Activated CD8-positive, alpha-beta memory T cell treated with anti-CD3 and anti-CD28 coated beads, Interleukin-2, amount 50 U/mL, for 4 hours (primary cell): Measurements from ENCODE around the gene IZUMO2.

Experiments
- DNase-seq: peaks from one replicate; pipeline ENCODE4 v3.0.0-alpha.2; 2020

The IZUMO2 gene

DNA sequence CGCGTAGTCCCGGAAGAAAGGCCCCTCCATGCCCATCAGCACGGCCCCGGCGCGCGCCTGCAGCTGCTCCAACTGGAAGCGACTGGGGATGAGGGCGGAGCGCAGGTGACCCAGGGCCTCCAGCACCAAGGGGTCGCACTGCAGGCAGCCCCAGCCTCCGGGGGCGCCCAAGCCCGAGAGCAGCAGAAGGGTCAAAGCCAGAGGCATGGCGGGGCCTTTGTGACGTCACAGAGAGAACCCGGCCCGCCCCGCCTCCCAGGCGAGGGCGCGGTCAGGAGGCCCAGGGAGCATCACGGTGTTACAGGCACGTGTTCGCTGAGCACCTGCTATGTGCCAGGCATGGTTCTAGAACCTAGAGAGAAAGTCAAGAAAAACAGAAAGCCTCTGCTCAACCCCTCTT, at the start of gene IZUMO2:
Gene IZUMO2, minus strand, starts transcription at position 294 of the 400 bp plus-strand sequence. Its CDS starts 87 bp downstream, at position 207.
- DNase-seq, result no peak

GRCh38 chr19:50210425-50210824, 47.3 kb upstream of the IZUMO2 start:
- no peak for DNase-seq

GRCh38 chr19:50209131-50209530, 46.0 kb upstream of the IZUMO2 start:
- DNase-seq, result no peak

- no peak for DNase-seq
These were observed 44.6 kb upstream of the IZUMO2 start for GRCh38 chr19:50207730-50208129.

DNA sequence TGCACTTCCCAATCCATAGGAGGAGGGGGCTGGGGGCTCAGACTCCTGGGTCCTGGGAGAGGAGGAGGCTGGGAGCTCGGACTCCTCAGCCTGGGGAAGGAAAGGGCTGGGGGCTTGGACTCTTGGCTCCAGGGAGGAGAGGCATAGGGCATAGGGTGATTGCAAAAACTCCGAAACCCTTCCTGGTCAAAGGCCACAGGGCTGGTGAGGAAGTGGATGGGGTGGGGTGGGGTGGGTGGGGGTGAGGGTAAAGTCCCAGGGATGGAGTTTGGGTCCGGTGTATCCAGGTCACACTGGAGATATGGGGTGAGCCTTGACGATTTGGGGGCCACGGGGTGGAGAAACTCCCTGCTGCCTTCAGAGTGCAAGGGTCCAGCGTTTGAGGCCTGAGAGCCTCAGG, 43.1 kb upstream of the IZUMO2 start:
- DNase-seq, result no peak

DNA sequence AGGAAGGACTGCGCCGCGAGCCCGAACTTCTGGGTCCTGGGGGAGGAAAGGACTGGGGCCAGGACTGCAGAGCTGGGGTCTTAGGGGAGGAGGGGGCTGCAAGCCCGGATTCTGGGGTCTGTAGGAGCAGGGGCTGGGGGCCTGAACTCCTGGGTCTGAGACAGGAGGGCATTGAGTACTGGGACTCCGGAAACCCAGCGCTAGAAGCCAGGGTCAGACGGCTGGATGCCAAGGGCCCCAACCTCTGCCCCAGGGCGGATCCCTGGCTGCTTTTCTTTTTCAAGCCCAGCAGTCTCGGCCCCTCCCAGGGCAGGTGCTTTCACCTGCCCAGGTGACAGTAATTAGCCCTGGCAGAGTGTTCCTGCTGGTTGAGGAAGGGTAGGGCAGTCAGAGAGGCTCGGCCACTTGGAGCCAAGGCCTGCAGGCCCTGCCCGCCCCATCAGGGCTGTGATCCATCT, 42.6 kb upstream of the IZUMO2 start:
- DNase-seq, result no peak

- DNase-seq, result no peak
These were observed 42.0 kb upstream of the IZUMO2 start for GRCh38 chr19:50204811-50205675.

GRCh38 chr19:50204081-50204428, 41.0 kb upstream of the IZUMO2 start:
- DNase-seq, result no peak

DNA sequence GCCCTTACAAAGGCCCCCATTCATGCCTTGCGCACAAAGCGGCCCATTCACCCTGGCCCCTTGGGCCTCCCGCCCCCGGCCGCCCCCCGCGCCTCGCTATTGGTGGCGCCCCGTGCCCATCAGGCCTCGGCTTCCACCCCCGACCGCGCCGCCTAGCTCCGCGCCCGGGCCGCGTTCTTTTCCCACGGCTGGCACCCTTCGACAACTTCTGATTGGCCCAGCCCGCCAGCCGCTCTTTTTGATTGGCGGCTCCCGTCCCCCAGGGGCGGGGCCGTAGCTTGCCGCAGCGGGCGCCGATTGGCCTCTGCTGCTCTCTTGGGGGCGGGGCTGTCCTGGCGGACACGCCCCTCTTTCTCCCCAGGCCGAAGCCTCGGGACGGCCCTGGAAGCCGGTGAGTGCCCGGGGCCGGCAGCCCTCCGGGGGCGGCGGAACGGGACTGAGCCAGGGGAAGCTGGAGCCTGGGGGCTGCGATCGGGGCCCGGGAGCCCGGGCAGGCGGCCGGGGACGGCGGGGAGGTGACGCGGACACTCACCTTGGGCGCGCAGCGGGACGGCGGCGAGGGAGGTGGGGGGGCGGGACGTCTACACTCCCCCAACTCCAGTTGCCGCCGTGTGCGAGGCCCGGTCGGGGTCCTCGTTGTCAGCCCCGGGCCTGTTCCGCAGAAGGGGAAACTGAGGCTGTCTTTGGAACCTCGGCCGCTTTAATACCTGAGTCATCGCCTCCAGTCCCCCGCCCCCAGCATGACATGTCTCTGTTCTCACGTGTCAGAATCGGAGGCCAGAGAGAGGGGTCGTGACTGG, 40.4 kb upstream of the IZUMO2 start, which contains the start of gene MYH14:
Gene MYH14, plus strand, starts transcription at position 342 of the 800 bp plus-strand sequence. CDS start 6,744 bp downstream, outside the sequence.
- DNase-seq, result no peak

- no peak for DNase-seq
These were observed 39.8 kb upstream of the IZUMO2 start for GRCh38 chr19:50202962-50203280.

DNA sequence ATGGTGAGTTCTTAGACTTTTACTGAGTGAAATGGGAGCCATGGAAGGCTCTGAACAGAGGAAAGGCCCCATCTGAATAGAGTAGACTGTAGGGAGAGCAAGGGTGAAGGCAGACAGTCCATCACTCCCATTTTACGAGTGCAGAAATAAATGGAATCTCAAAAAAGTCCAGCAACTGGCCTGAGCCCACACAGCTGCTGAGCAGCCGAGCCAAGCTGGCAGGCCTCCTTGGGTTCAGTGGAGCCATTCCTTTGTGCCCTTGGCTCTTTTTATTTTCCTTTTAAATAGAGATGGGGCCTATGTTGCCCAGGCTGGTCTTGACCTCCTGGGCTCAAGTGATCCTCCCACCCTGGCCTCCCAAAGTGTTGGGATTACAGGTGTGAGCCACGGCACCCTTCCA, 39.3 kb upstream of the IZUMO2 start:
- no peak for DNase-seq

GRCh38 chr19:50199259-50199555, 36.1 kb upstream of the IZUMO2 start:
- no peak for DNase-seq

- DNase-seq, result no peak
These were observed 35.6 kb upstream of the IZUMO2 start for GRCh38 chr19:50198431-50199258.

- no peak for DNase-seq
These were observed 34.3 kb upstream of the IZUMO2 start for GRCh38 chr19:50197348-50197747.

- DNase-seq, result no peak
These were observed 33.3 kb upstream of the IZUMO2 start for GRCh38 chr19:50196322-50196932.

DNA sequence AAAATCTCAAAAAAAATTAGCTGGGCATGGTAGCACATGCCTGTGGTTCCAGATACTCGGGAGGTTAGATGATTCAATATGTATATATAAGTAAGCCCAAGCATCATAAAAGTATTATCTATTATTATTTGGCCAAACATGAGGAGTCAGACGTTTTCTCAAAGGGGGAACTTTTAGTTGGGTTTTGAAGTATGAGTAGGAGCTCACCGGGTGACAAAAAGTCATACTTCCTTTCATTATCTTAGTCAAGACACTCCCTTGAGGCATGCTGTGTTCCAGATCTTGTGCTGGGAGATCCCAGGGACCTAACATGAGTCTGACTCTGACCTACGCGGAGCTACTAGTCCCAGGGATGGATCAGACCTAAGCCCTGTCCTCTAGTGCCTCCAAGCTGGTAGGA, 32.1 kb upstream of the IZUMO2 start:
- no peak for DNase-seq

DNA sequence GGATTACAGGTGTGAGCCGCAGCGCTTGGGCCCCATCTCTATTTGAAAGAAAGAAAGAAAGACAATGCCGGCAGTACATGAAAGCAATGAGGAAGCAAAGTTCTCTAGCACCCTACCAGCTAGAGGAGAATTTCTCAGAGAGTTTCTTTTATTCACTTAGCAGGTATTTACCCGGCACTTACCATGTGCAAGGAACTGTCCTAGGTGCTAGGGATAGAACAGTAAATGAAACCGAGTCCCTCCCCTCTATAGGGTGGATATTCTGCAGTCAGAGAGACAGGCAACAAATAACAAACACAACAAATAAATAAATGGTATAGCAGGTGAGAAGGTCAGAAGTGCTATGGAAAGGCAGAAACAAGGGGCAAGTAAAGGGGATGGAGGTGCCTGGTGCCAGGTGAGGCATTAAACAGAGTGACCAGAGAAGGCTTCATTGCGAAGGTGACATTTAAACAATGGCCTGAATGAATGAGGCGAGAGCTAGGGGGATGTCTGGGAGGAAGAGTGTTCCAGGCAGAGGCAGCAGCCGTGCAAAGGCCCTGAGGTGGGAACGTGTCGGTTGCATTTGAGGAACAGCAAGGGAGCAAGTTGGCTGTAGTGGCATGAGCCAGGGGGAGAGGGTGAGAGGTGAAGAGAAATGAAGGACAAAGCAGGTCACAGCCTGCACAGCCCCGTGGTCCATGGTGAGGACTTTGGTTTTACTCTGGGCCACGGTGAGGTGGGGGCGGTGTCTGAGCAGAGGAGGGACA, 29.6 kb upstream of the IZUMO2 start:
- DNase-seq, result no peak

GRCh38 chr19:50191216-50191615, 28.1 kb upstream of the IZUMO2 start:
- no peak for DNase-seq

GRCh38 chr19:50190439-50190891, 27.4 kb upstream of the IZUMO2 start:
- no peak for DNase-seq

- DNase-seq, result no peak
These were observed 26.2 kb upstream of the IZUMO2 start for GRCh38 chr19:50189331-50189730.

DNA sequence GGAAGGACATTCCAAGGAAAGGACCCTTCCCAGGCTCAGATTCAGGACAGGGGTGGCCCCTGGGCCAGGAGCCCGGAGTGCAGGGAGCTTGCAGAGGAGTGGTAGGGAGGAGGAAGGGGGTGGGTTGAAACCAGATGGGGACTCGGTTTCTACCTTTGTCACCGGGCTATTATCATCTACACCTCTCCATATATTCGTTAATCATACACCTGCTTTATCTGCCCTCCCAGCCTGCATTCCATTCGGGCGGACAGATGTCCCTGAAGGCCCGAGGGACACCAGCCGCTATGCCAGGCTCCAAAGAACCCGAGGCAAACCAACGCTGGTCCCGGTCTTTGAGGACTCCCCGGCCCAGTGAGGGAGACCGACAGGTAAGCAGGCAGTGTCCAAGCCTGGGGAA, 24.9 kb upstream of the IZUMO2 start:
- no peak for DNase-seq

- no peak for DNase-seq
These were observed 21.1 kb upstream of the IZUMO2 start for GRCh38 chr19:50184196-50184595.
